GM19043 (cell line): ENCODE data around the gene LAMP5.

Experiments used
- ATAC-seq: cut with Tn5 transposase; IDR thresholded peaks from one replicate; pipeline ENCODE4 v1.9.1; 2021; ENCODE audit warnings: low read depth; ENCODE audit not compliant: unreplicated experiment

Gene LAMP5

GRCh38 chr20:9578594-9578993 lies 64.2 kb downstream of the LAMP5 start:
- no peak for ATAC-seq
